CD4-positive, alpha-beta T cell treated with Interleukin-10 for 1 hour (primary cell): ENCODE data around the gene SKI.

Experiments used
- DNase-seq: peaks from one replicate; pipeline ENCODE4 v3.0.0-alpha.2; 2020

Gene SKI

GRCh38 chr1:2345297-2346075 is 117.4 kb downstream of the SKI start:
- no peak for DNase-seq

- DNase-seq: no peak
These were observed 118.7 kb downstream of the SKI start for GRCh38 chr1:2346691-2347408.

GRCh38 chr1:2347409-2347785 is 119.3 kb downstream of the SKI start:
- DNase-seq: no peak

GRCh38 chr1:2347896-2348295 is 119.8 kb downstream of the SKI start:
- no peak for DNase-seq

GRCh38 chr1:2348346-2349325 is 120.5 kb downstream of the SKI start:
- DNase-seq: no peak

- no peak for DNase-seq
These were observed 121.7 kb downstream of the SKI start for GRCh38 chr1:2349806-2350205.

GRCh38 chr1:2350501-2350900 is 122.4 kb downstream of the SKI start:
- no peak for DNase-seq

- DNase-seq: no peak
These were observed 123.0 kb downstream of the SKI start for GRCh38 chr1:2350911-2351655.

- no peak for DNase-seq
These were observed 123.6 kb downstream of the SKI start for GRCh38 chr1:2351723-2352122.

- DNase-seq: no peak
These were observed 124.3 kb downstream of the SKI start for GRCh38 chr1:2352341-2352896.

GRCh38 chr1:2352897-2353550 is 124.9 kb downstream of the SKI start:
- DNase-seq: no peak

- DNase-seq: no peak
These were observed 125.7 kb downstream of the SKI start for GRCh38 chr1:2353551-2354438.

GRCh38 chr1:2354511-2355372 is 126.6 kb downstream of the SKI start:
- DNase-seq: no peak

GRCh38 chr1:2355373-2356261 is 127.5 kb downstream of the SKI start:
- DNase-seq: no peak

GRCh38 chr1:2356401-2356800 is 128.3 kb downstream of the SKI start:
- DNase-seq: no peak

- DNase-seq: no peak
These were observed 129.1 kb downstream of the SKI start for GRCh38 chr1:2356911-2357845.

- DNase-seq: no peak
These were observed 130.0 kb downstream of the SKI start for GRCh38 chr1:2358072-2358471.
